Bone marrow (tissue), 2 donors: ENCODE measurements around the gene HLA-DQA1.
"Not testable (repeated sequence)": the region's sequence is repeated elsewhere in the genome, so short reads cannot be mapped to it uniquely, and the experiment has no call there.

ENCODE experiments used
- DNase-seq, 2 donors: peaks; one replicate each; lab custom pipeline; 2025; lab: John Stamatoyannopoulos, UW

Gene HLA-DQA1

GRCh38 chr6:32637219-32637880, at the start of gene HLA-DQA1:
Gene HLA-DQA1 (plus strand): TSS chr6:32637406. CDS start chr6:32637459, 53 bp downstream.
- peak in 1 of 2 donors; percentile 76 for DNase-seq

DNA sequence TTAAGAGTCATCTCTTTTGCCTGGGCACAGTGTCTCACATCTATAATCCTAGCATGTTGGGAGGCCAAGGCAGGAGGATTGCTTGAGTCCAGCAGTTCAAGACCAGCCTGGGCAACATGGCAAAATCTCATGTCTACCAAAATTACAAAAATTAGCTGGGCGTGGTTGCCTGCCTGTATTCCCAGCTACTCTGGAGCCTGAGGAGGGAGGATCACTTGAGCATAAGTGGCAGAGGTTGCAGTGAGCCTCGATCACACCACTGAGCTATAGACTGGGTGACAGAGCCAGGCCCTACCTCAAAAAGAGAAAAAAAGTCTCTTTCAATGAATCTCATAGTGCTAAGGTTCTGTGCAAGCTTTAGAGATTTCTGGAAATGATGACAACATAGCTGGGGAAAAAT, 49.0 kb upstream of the HLA-DQA1 start:
- no peak for DNase-seq

- peak; percentile 33 to 86 for DNase-seq
Observed at GRCh38 chr6:32589596-32590449, 47.4 kb upstream of the HLA-DQA1 start, which contains the start of gene HLA-DRB1. Gene HLA-DRB1 (minus strand): TSS chr6:32589848. CDS start chr6:32589742, 106 bp downstream.

- DNase-seq, result not testable (repeated sequence)
Observed at GRCh38 chr6:32590713-32591112, 46.5 kb upstream of the HLA-DQA1 start.

GRCh38 chr6:32597024-32597423, 40.2 kb upstream of the HLA-DQA1 start:
- DNase-seq, result no peak

DNA sequence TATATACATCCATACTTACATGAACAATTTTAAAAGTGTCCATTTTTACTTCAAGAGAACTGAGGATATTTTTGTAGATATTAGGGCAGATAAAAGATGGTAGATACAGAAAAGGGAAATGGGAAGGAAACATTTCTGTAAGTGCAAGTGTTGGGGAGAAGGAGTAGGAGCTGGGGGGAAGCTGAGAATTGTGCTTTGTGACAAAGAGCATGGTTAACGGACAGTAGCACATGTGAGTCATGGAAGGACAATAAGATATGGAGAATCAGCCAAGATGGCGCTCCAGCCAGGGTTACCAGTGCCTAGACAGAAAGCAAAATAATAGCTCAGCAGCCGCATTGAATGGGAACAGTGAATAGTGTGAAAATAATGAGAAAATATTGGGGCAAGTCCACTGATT, 34.8 kb upstream of the HLA-DQA1 start:
- no peak for DNase-seq

GRCh38 chr6:32603222-32603621, 34.0 kb upstream of the HLA-DQA1 start:
- no peak for DNase-seq

DNA sequence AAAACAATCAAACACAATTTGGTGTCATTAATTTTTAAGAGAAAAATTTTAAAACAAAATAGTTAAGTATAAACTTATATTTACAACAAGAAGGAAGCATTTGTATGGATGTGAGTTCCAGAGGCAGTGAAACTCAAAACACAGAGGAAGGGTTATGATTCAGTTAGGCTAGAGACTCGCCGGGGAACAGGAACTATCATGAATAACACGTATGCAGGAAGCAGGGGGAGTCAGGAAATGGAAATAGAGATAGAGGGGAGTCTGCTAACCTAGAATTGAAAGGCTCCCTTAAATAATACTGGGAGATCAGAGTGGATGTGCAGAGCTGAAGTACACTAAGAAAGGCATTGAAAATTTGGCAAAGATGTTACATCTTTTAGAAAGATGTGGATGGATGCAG, 33.3 kb upstream of the HLA-DQA1 start:
- peak in 1 of 2 donors; percentile 34 for DNase-seq

DNA sequence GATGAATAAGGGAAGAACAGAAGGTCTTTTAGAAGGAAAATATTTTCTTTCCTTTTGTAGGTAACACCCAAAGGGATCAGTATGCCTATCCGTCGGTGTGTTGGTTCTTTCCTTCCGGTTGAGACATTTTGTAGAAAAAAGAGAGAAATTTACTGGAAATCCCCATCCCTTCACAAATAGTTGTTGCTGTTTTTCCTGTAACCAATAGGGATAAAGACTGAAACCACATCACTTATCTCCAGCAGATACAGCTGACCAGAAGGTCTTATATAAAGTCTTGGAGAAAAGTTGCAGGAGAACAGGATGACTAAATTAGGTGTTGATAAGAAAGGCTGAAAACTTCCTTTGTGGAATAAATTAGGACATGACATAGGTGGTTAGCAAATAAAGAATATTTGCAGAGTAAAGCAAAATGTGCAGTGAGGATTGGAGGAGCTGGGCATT, 32.8 kb upstream of the HLA-DQA1 start:
- peak in 1 of 2 donors; percentile 51 for DNase-seq

DNA sequence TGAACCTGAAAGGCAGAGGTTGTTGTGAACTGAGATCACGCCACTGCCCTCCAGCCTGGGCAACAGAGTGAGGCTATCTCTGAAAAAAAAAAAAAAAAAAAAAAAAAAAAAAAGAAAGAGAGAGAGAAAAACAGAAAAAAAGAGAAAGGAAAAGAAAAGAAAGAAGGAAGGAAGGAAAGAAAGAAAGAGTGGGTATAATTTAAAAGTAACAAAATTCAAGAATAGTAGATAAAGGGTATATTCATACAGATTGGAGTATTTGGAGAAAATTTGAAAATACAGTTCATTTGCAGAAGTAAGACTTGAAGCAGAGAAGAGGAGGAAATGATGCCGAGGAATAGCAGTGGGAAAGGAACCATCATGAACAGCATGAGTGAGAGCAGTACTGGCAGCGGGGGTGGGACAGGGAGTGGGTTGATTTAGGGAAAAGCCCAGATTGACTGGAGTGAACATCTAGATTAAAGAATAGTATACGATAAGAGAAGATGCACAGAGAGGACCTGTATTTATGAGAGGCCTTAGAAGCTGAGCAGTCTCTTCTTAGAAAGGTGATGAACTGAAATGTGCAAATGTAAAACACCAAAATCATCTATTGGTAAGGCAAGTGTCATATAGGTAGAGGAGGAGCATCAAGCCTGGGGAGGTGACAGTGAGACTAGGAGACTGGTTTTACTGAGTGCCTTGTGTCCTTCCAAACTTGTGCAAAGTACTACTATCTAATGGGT, 29.8 kb upstream of the HLA-DQA1 start:
- no peak for DNase-seq

- no peak for DNase-seq
Observed at GRCh38 chr6:32607988-32608298, 29.3 kb upstream of the HLA-DQA1 start.

- no peak for DNase-seq
Observed at GRCh38 chr6:32608362-32608761, 28.8 kb upstream of the HLA-DQA1 start.

DNA sequence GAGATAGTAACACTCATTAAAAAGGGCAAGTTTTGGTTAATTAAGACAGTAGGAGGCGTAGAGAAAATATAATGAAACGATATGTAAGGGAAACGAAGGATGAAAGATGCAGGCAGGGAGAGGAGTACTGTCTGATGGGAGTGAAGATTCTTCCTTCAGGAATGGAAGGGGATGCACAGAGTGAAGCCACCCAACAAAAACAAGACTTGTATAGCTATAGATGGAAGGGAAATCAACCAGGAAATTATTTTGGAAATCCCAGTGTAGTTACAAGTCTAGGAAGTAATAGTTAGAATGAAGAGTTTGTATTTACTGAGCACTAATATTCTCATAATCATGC, 27.8 kb upstream of the HLA-DQA1 start:
- DNase-seq, result no peak

DNA sequence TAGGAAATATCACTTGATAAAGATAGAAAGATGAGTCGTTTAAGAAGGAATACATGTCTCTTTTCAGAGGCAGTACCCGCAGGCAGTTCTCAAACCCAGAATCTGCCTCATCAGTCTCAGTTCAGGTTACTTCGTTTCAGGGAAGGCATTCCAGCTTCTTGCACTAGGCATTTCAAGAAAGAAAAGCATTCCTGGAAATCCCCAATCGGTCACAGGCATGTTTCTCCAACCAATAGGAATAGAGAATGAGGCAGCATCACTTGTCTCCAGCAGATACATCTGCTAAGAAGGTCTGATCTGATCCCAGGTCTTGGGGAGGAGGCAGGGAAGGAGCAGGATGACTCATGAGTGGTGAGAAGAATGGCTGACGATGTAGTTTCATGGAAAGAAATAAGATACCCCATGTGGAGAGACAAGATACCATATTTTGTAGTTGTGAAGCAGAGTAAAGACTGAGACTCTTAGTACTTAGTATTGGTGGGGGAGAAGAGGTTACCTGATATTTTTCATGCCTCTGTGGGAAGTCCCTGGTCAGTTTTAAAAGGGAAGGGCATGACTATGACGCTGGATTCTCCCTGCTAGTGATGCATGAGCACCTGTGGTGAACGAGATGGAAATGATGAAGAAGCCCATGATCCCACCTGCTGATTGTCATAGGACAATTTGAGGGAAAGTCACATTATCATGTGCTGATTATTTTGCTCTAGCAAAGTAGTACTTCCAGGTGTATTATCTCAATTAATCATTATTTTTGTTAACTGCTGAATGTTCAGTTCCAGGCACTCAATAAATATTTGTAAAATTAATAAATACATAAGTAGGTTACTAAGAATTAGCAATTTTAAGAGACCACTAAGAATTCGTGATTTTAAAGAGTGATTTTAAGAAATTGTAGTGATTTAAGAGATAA, 27.2 kb upstream of the HLA-DQA1 start:
- DNase-seq, result peak; percentile 16 to 93

DNA sequence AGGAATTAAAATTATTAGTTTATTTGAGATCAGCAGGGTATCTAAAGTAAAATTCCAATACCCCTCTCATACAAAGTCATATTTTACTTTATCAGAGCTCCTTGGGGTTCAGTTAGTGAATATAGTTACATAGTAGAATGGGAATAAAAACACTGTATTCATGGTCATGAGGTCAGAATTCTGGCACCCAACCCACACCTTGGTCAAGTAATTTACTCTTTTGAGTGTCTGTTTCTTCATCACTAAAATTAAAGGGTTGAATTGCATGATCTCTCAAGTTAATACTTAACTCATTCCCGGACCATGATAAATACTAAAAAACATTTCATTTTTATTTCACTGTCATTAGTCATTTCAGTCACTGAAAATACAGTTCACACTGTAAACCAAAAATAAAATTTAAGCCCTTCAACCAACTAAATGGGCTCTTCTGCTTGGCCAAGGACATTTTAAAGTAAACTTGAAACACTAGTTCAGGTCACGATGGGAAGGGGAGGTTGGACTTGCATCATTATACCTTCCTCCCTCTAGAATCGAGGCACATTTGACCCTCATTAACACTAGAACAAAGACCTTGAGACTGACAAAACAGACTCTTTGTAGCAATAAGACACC, 26.4 kb upstream of the HLA-DQA1 start:
- DNase-seq, result no peak

DNA sequence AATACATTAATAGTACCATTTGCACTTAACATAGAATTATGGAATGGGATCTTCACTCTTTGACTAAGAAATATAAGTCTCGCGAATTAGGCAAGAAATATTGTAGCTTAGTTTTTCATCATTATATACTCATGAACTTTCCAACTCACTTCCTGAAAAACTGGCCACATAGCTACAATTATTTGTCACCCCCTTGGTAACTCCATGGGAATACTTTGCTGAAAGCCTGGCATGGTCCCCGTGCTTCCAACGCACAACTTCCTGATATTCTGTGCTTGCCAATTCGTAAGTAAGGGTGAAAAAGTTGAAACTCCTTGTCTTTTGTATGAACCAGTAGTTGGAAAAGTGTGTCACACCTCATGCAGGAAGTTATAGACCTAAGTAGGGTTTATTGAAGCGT, 23.7 kb upstream of the HLA-DQA1 start:
- DNase-seq, result no peak

GRCh38 chr6:32614366-32615081, 22.7 kb upstream of the HLA-DQA1 start:
- no peak for DNase-seq

DNA sequence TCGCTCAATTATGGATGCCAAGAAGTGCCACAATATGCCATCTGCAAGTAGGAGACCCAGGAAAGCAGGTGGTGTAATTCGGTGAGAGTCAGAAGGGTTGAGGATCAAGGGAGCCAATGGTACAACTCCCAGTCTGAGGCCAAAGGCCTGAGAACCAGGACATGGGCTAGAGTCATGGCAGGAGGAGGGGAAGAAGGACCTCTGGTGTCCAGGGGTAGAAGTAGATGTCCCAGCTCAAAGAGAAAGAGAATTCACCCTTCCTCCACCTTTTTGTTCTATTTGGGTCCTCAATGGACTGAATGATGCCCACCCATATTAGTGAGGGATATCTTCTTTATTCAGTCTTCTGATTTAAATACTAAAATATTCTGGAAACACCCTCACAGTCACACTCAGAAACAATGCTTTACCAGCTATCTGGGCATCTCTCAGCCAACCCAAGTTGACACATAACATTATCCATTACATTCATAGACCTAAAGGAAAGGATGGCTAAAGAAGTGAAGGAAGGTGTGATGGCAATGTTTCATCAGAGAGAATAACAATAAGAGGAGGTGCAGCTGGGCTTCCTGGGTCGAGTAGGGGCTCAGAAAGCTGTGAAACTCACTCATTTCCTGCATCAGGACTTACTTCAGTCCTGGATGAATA, 21.2 kb upstream of the HLA-DQA1 start:
- no peak for DNase-seq

- DNase-seq, result no peak
Observed at GRCh38 chr6:32617751-32618150, 19.5 kb upstream of the HLA-DQA1 start.

DNA sequence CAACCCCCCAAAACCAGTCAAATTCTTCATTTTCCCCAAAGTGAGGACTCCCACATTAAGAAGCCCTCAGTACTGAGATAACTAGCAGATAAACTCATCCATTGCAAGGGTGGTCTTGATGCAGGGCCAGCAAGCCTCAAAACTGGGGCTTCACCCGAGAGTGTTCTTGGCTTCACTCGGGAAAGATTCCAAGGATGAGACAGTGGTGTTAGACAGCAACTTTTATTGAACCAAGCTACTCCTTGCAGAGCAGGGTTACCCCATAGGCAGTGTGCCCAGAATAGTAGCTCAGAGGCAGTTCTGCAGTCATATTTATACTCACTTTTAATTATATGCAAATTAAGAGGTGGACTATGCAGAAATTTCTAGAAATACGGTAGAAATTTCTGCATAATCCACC, 15.8 kb upstream of the HLA-DQA1 start:
- DNase-seq, result no peak
